ENCODE results near the gene CCNC. TPM values are rescaled to one million over a fixed set of nuclear protein-coding genes. Genes with fewer than 3 reads are reported as not detected.

The CCNC gene
- total RNA-seq, 1 experiment from 2014 or later, result 99.1 TPM

GRCh38 chr6:99521633-99522151 is 46.8 kb downstream of the CCNC start:
- ChIA-PET POLR2A (ENCODE audit: low non-redundant PET) (interaction anchor here (0.8 kb wide), 1 partner anchor 9 kb away, joined by 3 read pairs; no protein-coding TSS in a partner anchor), CTCF (no interaction called here)
- no peaks in the 10 kb centered on the region for H3K9me3 ChIP-seq (ENCODE audit: low read depth, low read length, poor library complexity, severe bottlenecking)
- no peak for TF ChIP-seq CTCF (conservative IDR thresholded peaks at IDR 0.05; ENCODE audit: low read depth, low read length)
- TF ChIP-seq EZH2 (IDR thresholded peaks at IDR 0.05; ENCODE audit: borderline replicate concordance, low read depth, low read length, poor library complexity, severe bottlenecking), result no peak
- H3K4me3 ChIP-seq (ENCODE audit: low read depth, low read length, poor library complexity, severe bottlenecking), result peak overlapping the region; percentile 85
- BruUV-seq (replicated peaks), result no TSS peak
- H3K27me3 ChIP-seq (replicated peaks; ENCODE audit: insufficient read depth, low read depth, low read length, poor library complexity), result no peaks in the 10 kb centered on the region
- H3K4me1 ChIP-seq (ENCODE audit: insufficient read depth, low read length, poor library complexity, severe bottlenecking), result peaks cover 24% of the 10 kb centered on the region
- intact Hi-C loops (cut with micrococcal nuclease; ENCODE audit: unreplicated experiment), result loop anchor here (2.0 kb wide), 1 partner anchor 47 kb away; the partner anchor contains the start of gene CCNC
- H3K27ac ChIP-seq (ENCODE audit: low read depth, low read length, poor library complexity, severe bottlenecking), result peak overlapping the region; percentile 88
- peaks cover under 1% of the 10 kb centered on the region for H3K36me3 ChIP-seq (ENCODE audit: insufficient read depth, low read length, poor library complexity, severe bottlenecking)
- peak; percentile 34 for DNase-seq (ENCODE audit: low spot score)

- TF ChIP-seq EZH2 (IDR thresholded peaks at IDR 0.05; ENCODE audit: borderline replicate concordance, low read depth, low read length, poor library complexity, severe bottlenecking) (no peak), CTCF (conservative IDR thresholded peaks at IDR 0.05; ENCODE audit: low read depth, low read length) (peak; percentile 81)
- peak; percentile 90 for DNase-seq (ENCODE audit: low spot score)
- CTCF ChIA-PET, result no interaction called here
- POLR2A ChIA-PET (ENCODE audit: low non-redundant PET), result interaction anchor here (0.8 kb wide), 1 partner anchor 10 kb away, joined by 3 read pairs; no protein-coding TSS in a partner anchor
- Histone ChIP-seq H3K4me3 (ENCODE audit: low read depth, low read length, poor library complexity, severe bottlenecking) (peak overlapping the region; percentile 85), H3K9me3 (ENCODE audit: low read depth, low read length, poor library complexity, severe bottlenecking) (no peaks in the 10 kb centered on the region), H3K4me1 (ENCODE audit: insufficient read depth, low read length, poor library complexity, severe bottlenecking) (peaks cover 27% of the 10 kb centered on the region), H3K27me3 (replicated peaks; ENCODE audit: insufficient read depth, low read depth, low read length, poor library complexity) (no peaks in the 10 kb centered on the region), H3K36me3 (ENCODE audit: insufficient read depth, low read length, poor library complexity, severe bottlenecking) (no peaks in the 10 kb centered on the region), H3K27ac (ENCODE audit: low read depth, low read length, poor library complexity, severe bottlenecking) (peak overlapping the region; percentile 88)
- intact Hi-C loops (cut with micrococcal nuclease; ENCODE audit: unreplicated experiment), result loop anchor here (2.0 kb wide), 1 partner anchor 48 kb away; the partner anchor contains the start of gene CCNC
- TSS peak; percentile 71 for BruUV-seq (replicated peaks)
These were observed 47.4 kb downstream of the CCNC start for GRCh38 chr6:99520855-99521632.

GRCh38 chr6:99519446-99519845 is 49.0 kb downstream of the CCNC start:
- no peak for DNase-seq (ENCODE audit: low spot score)
- POLR2A ChIA-PET (ENCODE audit: low non-redundant PET), result no interaction called here
- Histone ChIP-seq H3K27ac (ENCODE audit: low read depth, low read length, poor library complexity, severe bottlenecking) (no peak overlapping the region), H3K4me3 (ENCODE audit: low read depth, low read length, poor library complexity, severe bottlenecking) (no peak overlapping the region), H3K4me1 (ENCODE audit: insufficient read depth, low read length, poor library complexity, severe bottlenecking) (peaks cover 12% of the 10 kb centered on the region), H3K36me3 (ENCODE audit: insufficient read depth, low read length, poor library complexity, severe bottlenecking) (no peaks in the 10 kb centered on the region), H3K27me3 (replicated peaks; ENCODE audit: insufficient read depth, low read depth, low read length, poor library complexity) (no peaks in the 10 kb centered on the region), H3K9me3 (ENCODE audit: low read depth, low read length, poor library complexity, severe bottlenecking) (no peaks in the 10 kb centered on the region)
- no TSS peak for BruUV-seq (replicated peaks)
- TF ChIP-seq EZH2 (IDR thresholded peaks at IDR 0.05; ENCODE audit: borderline replicate concordance, low read depth, low read length, poor library complexity, severe bottlenecking) (no peak), CTCF (conservative IDR thresholded peaks at IDR 0.05; ENCODE audit: low read depth, low read length) (no peak)
- CTCF ChIA-PET, result no interaction called here
- intact Hi-C loops (cut with micrococcal nuclease; ENCODE audit: unreplicated experiment), result no loop called here

Measured in A673 (cell line).